CD4-positive, alpha-beta T cell treated with Interleukin-21 for 1 hour (primary cell): ENCODE measurements around the gene CNTNAP2.

Source experiments
- DNase-seq: peaks from one replicate; pipeline ENCODE4 v3.0.0-alpha.2; 2020

The CNTNAP2 gene

GRCh38 chr7:147813316-147813715 lies 1696.7 kb downstream of the CNTNAP2 start:
- no peak for DNase-seq

- DNase-seq: no peak
Observed at GRCh38 chr7:147818317-147818716, 1701.7 kb downstream of the CNTNAP2 start.

GRCh38 chr7:147824671-147825070 lies 1708.1 kb downstream of the CNTNAP2 start:
- no peak for DNase-seq

GRCh38 chr7:147829016-147829415 lies 1712.4 kb downstream of the CNTNAP2 start:
- no peak for DNase-seq

GRCh38 chr7:147833557-147833956 lies 1717.0 kb downstream of the CNTNAP2 start:
- no peak for DNase-seq

- DNase-seq: no peak
Observed at GRCh38 chr7:147833970-147834369, 1717.4 kb downstream of the CNTNAP2 start.

GRCh38 chr7:147852833-147853232 lies 1736.2 kb downstream of the CNTNAP2 start:
- no peak for DNase-seq

- DNase-seq: no peak
Observed at GRCh38 chr7:147857152-147858140, 1740.8 kb downstream of the CNTNAP2 start.

- DNase-seq: no peak
Observed at GRCh38 chr7:147858421-147858820, 1741.8 kb downstream of the CNTNAP2 start.

GRCh38 chr7:147859033-147859432 lies 1742.4 kb downstream of the CNTNAP2 start:
- DNase-seq: no peak

GRCh38 chr7:147859486-147859885 lies 1742.9 kb downstream of the CNTNAP2 start:
- no peak for DNase-seq

GRCh38 chr7:147861058-147861716 lies 1744.6 kb downstream of the CNTNAP2 start:
- no peak for DNase-seq

GRCh38 chr7:147861945-147862344 lies 1745.3 kb downstream of the CNTNAP2 start:
- no peak for DNase-seq

- DNase-seq: no peak
Observed at GRCh38 chr7:147869456-147869855, 1752.9 kb downstream of the CNTNAP2 start.

- DNase-seq: no peak
Observed at GRCh38 chr7:147878912-147879661, 1762.5 kb downstream of the CNTNAP2 start.

GRCh38 chr7:147885869-147886268 lies 1769.3 kb downstream of the CNTNAP2 start:
- DNase-seq: no peak

- no peak for DNase-seq
Observed at GRCh38 chr7:147894271-147894670, 1777.7 kb downstream of the CNTNAP2 start.

GRCh38 chr7:147896121-147896520 lies 1779.5 kb downstream of the CNTNAP2 start:
- DNase-seq: no peak

- no peak for DNase-seq
Observed at GRCh38 chr7:147903536-147904218, 1787.1 kb downstream of the CNTNAP2 start.

- DNase-seq: no peak
Observed at GRCh38 chr7:147904219-147904576, 1787.6 kb downstream of the CNTNAP2 start.

GRCh38 chr7:147909431-147910148 lies 1793.0 kb downstream of the CNTNAP2 start:
- no peak for DNase-seq

- no peak for DNase-seq
Observed at GRCh38 chr7:147911201-147911601, 1794.6 kb downstream of the CNTNAP2 start.
